22Rv1 (cell line): Measurements from ENCODE around the gene DIPK1B.

Experiments
- H3K27ac ChIP-seq: fragments of 450-650 bp; 2 replicates; pipeline ENCODE4 v1.5.1; 2017
- CTCF ChIP-seq: fragments of 450-650 bp; IDR thresholded peaks from 2 replicates; pipeline ENCODE4 v1.5.1; 2017; ENCODE audit warnings: mild to moderate bottlenecking
- ZFX ChIP-seq: fragments of 450-650 bp; IDR thresholded peaks from 2 replicates; pipeline ENCODE4 v1.6.1; 2017; ENCODE audit warnings: antibody characterized with exemption, borderline replicate concordance

The DIPK1B gene

GRCh38 chr9:136685216-136685615 is 27.2 kb upstream of the DIPK1B start:
- H3K27ac ChIP-seq = no peak overlapping the region
- TF ChIP-seq ZFX (no peak), CTCF (no peak)

GRCh38 chr9:136685790-136686533 is 26.4 kb upstream of the DIPK1B start:
- TF ChIP-seq CTCF (no peak), ZFX (no peak)
- H3K27ac ChIP-seq = no peak overlapping the region

DNA sequence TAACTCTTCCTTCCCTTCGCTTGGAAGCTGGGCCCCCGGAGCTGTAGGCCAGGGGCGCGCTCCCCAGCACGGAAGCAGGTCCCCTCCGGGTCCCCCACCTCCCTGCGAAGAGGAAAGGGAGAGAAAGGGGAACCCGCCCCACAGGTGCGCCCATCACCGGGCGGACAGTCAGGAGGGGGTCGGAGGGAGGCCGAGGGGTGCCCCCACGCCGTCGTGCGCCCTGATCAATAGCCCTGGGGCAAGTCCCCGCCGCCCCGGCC is 25.9 kb upstream of the DIPK1B start:
- TF ChIP-seq CTCF = no peak
- TF ChIP-seq ZFX = no peak
- 0 out of 2 replicates have a peak overlapping the region, but pooled peaks have one; percentile 44 for H3K27ac ChIP-seq

DNA sequence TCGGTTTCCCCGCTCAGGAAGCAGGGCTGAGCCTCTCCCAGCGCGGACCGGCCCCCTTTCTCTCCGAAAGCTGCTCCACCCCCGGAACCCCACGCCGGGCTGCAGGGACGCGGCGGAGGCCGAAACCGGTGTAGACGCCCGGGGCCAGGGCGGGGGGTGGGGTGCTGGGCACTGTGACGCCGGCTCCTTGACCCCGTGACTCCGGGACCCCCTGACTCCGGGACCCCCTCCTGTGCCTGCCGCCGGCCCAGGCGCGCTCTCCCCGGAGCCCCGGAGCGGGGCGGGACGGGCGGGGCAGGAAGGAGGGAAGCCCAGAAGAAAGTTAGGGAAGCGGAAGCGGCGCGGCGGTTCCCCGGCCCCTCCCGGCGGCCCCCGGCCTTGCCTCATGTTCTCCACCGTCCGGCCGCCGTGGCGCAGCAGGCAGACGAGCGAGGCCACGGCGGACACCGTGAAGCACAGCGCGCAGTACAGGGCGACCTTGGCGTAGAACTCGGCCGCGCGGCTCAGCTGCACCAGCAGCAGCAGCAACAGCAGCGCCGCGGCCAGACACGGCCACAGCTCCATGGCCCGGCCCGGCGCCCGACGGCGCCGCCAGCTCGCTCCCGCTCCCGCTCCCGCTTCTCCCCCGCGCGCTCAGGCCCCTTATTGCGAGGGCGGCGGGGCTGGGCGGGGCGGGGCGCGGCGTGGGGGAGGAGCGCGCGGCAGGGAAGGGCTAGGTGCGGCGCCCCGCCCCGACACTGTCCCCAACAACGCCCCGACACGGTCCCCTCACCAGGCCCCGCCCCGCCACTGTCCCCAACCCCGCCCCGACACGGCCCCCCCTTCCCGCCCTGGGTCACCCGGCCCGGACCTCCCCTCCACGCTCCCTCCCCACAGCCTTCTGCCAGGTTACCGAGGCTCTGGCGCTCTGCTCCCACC is 25.3 kb upstream of the DIPK1B start, which contains the start of gene AGPAT2:
Gene AGPAT2 (minus strand): TSS at position 664 of the 918 bp plus-strand sequence. CDS start 100 bp downstream, at position 564.
- H3K27ac ChIP-seq = peak within 1 kb of the TSS; percentile 44
- TF ChIP-seq CTCF = no peak
- no peak for TF ChIP-seq ZFX

GRCh38 chr9:136687721-136688223 is 24.6 kb upstream of the DIPK1B start:
- H3K27ac ChIP-seq = no peak overlapping the region
- TF ChIP-seq CTCF (no peak), ZFX (no peak)

- TF ChIP-seq CTCF (no peak), ZFX (no peak)
- no peak overlapping the region for H3K27ac ChIP-seq
Observed at GRCh38 chr9:136688274-136689107, 23.9 kb upstream of the DIPK1B start.
